GM21717 (cell line): ENCODE results near the gene ZNF839.
"Not testable (repeated sequence)": the region's sequence is repeated elsewhere in the genome, so short reads cannot be mapped to it uniquely, and the experiment has no call there.

Source experiments
- ATAC-seq: cut with Tn5 transposase; IDR thresholded peaks from one replicate; pipeline ENCODE4 v1.9.1; 2021; ENCODE audit warnings: mild to moderate bottlenecking, moderate library complexity; ENCODE audit not compliant: unreplicated experiment

ZNF839 gene

DNA sequence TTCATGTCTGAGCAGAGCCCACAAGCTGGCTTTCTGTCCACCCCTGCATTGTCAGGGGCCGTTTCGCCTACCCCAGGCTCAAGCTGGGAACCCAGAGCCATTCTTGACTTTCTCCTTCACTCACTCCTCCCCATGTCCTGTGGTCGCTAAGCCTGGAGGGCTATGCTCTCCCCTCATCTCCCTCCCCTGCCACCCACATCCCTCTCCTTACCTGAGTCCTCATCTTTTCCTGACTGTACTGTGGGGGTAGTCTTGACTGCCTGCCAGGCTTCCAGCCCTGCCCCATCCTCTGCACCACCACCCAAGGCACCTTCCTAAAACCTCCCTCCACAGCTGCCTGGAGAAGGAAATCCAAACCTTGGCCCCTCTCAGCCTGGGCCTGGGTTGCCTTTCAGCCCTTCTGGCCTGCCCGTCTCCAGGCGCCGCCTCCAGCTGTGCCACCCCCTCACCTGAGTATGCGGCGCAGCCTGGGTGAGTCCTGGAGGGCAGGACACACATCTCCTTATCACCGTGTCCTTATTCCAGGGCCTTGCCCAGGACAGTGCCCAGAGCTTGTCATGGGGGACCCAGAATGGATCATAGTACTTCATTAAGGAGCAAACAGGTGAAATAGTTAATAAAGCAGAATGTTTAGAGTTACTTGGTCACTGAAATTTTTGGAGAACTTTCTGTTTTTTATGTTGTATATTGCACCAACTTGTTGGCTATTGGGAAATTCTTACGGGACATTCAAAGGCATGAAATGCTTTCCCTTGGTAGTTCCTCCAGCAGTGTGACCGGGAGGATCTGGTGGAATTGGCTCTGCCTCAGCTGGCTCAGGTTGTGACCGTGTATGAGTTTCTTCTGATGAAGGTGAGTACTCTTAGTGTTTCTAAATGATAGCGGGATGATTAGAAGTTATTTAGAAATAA is 14.5 kb downstream of the ZNF839 start:
- ATAC-seq: no peak

DNA sequence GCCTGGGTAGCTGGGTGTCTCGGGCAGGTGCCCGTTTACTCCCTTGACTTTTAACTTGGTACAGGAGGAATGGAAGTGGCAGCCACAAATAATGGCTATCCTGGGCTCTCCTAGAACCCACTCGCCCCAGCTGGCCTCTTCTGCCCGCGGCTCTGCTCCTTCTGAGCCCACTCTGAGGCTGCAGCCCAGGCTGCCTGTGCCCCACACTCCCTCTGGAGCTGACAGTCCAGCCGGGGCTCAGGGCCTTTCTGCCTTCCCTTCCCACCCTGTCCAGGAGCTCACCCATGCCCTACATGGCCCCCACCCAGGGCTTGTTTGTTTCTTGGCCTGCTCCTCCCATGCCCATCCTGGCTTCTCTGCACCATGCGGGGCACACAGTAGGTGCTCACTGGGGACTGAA is 15.6 kb downstream of the ZNF839 start:
- no peak for ATAC-seq

DNA sequence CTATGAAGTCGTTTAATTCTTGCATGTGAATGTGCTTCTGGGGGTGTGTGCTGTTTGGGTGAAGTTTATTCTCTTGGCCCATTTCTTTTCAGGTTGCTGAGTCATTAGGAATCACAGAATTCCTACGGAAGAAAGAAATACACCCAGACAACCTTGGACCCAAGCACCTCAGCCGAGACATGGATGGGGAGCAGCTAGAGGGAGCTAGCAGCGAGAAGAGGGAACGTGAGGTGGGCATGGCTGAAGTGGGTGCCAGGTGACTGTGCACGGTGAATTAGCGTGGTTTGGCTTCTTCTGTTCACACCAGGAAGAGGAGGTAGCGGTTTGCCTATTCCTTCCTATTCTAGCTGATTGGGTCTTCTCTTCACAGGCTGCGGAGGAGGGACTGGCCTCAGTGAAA is 19.2 kb downstream of the ZNF839 start:
- ATAC-seq: no peak

DNA sequence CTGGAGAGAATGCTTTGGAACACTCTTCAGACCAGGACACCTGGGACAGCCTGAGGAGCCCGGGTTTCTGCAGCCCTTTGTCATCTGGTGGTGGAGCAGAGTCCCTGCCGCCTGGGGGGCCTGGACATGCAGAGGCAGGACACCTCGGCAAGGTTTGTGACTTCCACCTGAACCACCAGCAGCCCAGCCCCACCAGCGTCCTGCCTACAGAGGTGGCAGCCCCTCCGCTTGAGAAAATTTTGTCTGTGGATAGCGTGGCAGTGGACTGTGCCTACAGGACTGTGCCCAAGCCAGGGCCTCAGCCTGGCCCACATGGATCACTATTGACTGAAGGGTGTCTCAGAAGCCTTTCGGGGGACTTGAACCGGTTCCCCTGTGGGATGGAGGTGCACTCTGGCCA is 22.0 kb downstream of the ZNF839 start:
- ATAC-seq: no peak

GRCh38 chr14:102342238-102342637 is 22.7 kb downstream of the ZNF839 start:
- no peak for ATAC-seq

DNA sequence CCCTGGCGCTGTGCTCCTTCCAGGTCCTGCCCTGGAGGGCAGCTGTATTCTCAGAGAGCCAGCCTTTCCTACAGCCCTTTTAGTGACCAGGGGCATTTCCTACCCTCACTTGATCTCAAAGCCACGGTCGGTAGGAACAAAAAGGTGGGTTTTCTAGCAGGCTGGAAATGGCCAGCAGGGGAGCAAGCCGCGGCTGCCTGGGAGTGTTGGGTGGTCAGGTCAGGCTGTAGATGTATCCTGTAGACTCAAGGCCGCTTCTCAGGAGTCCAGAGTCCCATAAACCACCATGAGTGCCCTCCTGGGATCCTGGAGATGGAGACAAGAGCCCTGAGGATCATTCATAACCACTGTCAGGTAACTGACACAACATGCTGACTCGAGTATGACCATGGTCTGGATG is 24.5 kb downstream of the ZNF839 start:
- no peak for ATAC-seq

GRCh38 chr14:102344485-102344884 is 24.9 kb downstream of the ZNF839 start:
- no peak for ATAC-seq

DNA sequence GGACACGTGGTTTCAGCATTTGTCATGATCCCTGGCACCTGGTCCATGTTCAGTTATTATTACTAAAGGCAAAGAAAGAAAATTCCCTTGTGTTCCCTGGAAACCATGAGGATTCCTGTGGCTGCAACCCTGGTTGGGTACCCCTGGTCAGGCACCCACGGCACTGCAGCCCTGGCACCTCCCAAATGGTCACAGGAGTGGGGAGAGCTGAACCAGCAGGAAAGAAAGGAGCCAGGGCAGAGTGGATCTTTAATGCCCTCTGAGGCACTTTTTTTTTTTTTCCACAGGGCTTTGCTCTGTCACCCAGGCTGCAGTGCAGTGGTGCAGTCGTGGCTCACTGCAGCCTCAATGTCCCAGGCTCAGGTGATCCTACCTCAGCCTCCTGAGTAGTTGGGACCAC is 25.7 kb downstream of the ZNF839 start:
- ATAC-seq: no peak

DNA sequence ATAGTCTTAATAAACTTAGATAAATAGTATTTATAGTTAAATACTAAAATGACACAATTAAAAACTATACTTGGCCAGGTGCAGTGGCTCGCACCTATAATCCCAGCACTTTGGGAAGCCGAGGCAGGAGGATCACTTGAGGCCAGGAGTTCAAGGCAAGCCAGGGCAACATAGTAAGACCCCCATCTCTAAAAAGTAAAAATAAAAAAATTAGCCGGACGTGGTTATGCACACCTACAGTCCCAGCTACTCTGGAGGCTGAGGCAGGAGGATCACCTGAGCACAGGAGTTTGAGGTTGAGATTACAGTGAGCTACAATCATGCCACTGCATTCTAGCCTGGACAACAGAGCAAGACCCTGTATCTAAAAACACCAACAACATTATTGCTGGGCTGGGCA is 27.1 kb downstream of the ZNF839 start:
- no peak for ATAC-seq

DNA sequence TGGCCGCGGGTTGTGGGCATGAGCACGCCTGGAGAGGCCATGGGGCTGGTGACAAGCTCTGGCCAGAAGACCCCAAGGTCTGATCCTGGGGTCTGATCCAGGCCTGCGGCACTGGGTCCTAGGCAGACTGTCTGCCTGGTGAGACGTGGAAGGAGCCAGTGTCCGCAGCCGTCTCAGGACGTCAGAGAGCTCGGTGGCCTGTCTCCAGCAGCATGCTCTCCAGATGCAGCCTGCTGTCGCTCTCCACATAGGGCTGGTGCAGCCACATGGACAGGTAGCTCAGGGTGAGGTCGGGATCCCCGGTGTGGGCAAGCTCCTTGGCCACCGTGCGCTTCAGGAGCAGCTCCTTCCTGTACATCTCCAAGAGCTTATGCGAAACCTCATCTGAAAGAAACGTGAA is 28.8 kb downstream of the ZNF839 start:
- no peak for ATAC-seq

GRCh38 chr14:102351023-102351422 is 31.5 kb downstream of the ZNF839 start:
- ATAC-seq: no peak

DNA sequence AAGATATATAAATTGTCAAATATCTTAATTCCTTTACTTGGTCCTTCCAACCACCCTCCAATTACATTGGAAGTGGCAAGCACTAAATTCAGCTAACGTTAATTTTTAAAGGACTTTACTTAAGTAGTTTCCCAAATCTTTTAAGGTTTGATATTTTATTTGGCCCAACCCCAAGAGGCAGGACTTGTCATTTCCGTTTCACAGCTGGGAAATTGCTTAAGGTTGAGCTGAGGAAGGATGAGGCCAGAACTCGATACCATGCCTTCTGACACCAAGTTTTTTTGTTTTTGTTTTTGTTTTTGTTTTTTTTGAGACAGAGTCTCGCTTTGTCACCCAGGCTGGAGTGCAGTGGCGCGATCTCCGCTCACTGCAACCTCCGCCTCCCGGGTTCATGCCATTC is 32.0 kb downstream of the ZNF839 start:
- not testable (repeated sequence) for ATAC-seq

- no peak for ATAC-seq
These were observed 32.7 kb downstream of the ZNF839 start for GRCh38 chr14:102352213-102352612.

GRCh38 chr14:102353126-102353619 is 33.6 kb downstream of the ZNF839 start:
- no peak for ATAC-seq

GRCh38 chr14:102356280-102356679 is 36.7 kb downstream of the ZNF839 start:
- ATAC-seq: no peak

DNA sequence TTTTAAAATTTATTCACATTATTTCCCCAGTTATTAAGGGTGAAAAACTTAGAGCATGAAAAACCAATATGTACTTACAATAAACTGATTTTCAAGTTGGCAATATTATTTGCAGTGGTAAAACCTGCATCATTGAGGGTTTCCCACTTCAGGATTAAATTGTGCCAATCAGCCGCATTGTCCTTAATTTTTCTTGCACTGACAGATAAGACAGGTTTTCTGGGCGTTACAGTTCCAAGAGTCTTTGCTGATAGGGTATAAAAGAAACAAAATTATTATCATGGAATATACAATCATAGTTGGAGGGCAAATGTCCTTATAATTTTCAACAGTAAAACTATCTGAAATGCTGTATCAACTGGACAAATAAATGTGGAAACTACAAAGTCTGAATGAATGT is 39.8 kb downstream of the ZNF839 start:
- ATAC-seq: no peak

DNA sequence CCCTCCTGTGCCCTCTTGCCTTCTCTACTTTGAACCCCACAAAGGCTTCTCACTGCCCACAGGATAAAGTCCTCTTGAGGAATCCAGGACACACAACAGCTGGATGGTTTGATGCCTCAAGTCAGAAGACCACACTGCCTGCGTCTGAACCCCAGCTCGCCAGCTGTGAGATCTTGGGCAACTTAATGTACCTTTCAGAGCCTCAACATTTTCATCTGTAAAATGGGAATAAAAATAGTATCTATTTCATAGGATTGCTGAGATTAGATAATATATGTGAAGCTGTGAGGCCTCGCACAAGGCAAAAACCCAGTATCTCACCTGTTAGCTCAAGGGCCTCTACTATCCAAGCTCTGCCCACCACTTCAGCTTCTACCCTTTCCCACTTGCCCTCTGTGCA is 40.8 kb downstream of the ZNF839 start:
- ATAC-seq: no peak

DNA sequence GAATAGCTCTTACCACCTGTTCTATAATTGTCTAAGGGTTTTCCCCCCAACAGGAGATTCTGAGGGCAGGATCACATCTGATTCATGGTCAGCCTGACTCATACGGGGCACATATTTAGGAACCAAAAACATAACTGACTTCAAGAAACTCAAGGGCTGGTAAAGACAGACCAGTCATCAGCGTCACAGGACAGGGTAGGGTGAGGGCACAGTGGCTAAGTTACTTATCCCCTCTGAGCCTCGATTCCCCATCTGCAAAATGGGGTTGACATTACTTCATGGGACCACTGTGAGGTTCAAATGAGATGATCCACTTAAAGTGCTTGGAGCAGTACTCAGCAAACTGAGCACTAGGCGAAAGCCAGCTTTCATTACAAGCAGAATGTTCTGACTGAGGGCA is 42.5 kb downstream of the ZNF839 start:
- peak; percentile 63 for ATAC-seq

DNA sequence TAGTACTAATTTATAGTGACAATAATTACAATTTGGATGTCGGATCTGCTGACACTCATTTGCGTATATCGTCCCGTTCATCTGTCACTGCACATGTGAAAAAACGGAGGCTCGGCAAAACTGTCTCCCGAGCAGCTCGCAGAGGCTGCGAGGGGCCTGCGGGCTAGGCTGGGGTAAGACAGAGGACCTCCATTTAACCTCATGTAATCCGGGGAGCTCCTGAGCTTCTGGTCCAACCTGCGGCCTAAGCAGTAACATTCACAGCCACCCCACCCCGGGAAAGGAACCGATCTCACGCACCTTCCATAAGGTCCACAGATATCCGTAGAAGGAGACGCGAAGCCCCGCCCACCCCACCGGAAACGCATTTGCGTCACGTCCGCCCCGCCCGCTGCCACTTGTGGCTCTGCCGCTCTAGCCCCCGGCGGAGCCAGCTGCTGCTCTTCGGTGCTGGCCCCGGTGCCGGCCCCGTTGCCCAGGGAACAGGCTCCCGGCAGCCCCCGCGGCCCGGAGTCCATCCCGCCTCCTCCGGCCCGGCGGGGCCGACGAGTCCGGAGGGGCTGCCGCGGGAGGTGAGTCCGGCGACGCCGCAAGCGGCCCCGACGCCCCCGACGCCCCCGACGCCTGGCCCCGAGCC is 43.1 kb downstream of the ZNF839 start, which contains the start of the genes CINP and TECPR2:
Gene CINP, minus strand, starts transcription at position 346 of the 637 bp plus-strand sequence. Its CDS starts 39 bp downstream, at position 307.
Gene TECPR2, plus strand, starts transcription at position 397 of the 637 bp plus-strand sequence. CDS start 13,781 bp downstream, outside the sequence.
- peak; percentile 81 for ATAC-seq

DNA sequence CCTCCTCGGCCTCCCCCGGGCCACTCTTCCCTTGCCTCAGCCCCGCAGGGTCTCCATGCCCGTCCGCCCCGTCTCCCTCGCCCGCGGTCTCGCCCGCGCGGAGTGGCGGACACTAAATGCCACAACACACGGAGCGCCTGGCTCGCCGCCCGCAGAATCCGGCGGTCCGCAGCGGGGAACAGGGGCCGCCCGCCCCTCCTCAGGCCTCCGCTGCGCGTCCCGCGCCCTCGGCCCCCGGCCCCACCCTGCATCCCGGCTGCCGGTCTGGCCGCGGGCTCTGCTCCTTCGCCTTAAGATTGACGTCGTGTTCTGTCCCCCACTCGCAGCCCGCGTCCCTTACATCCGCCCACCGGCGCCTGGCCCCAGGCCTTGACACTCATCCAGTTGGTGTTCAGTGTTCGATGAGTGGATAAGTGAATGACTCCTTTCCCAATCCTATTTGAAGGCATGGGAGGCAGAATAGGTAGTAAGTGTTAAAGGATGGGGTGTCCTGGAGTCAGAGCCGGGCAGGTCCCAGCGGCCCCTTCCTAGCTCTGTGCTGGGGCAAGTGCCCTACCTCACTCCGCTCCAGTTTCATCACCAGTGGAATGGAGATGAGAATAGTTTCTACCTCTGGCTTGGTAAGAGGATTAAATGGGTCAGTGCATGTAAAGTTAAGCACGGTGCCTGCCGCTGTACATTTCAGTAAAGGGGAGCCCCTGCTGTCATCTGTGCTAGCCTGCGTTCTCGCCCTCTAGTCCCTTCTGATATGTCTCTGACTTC is 43.8 kb downstream of the ZNF839 start:
- ATAC-seq: peak; percentile 17

GRCh38 chr14:102370305-102370809 is 50.8 kb downstream of the ZNF839 start:
- no peak for ATAC-seq
